Measurements from ENCODE around the gene ANO6.
"Not testable (repeated sequence)": the region's sequence is repeated elsewhere in the genome, so short reads cannot be mapped to it uniquely, and the experiment has no call there.

ANO6 gene

GRCh38 chr12:45232146-45232755 lies 16.4 kb downstream of the ANO6 start:
- H3K27ac ChIP-seq: peak overlapping the region; percentile 12; the same call in 1 of the 2 replicates
- TF ChIP-seq CTCF (IDR thresholded peaks at IDR 0.05): no peak
- no peak for TF ChIP-seq ZFX (IDR thresholded peaks at IDR 0.05; ENCODE audit: borderline replicate concordance)

- TF ChIP-seq CTCF (IDR thresholded peaks at IDR 0.05): no peak
- no peak for TF ChIP-seq ZFX (IDR thresholded peaks at IDR 0.05; ENCODE audit: borderline replicate concordance)
- peak overlapping the region; percentile 12; the same call in 1 of the 2 replicates for H3K27ac ChIP-seq
These were observed 17.0 kb downstream of the ANO6 start for GRCh38 chr12:45232756-45233372.

- no peak overlapping the region for H3K27ac ChIP-seq
- TF ChIP-seq ZFX (IDR thresholded peaks at IDR 0.05; ENCODE audit: borderline replicate concordance): no peak
- no peak for TF ChIP-seq CTCF (IDR thresholded peaks at IDR 0.05)
These were observed 18.4 kb downstream of the ANO6 start for GRCh38 chr12:45234139-45234865.

- TF ChIP-seq ZFX (IDR thresholded peaks at IDR 0.05; ENCODE audit: borderline replicate concordance): no peak
- no peak for TF ChIP-seq CTCF (IDR thresholded peaks at IDR 0.05)
- no peak overlapping the region for H3K27ac ChIP-seq
These were observed 19.5 kb downstream of the ANO6 start for GRCh38 chr12:45235087-45236025.

- not testable (repeated sequence) for H3K27ac ChIP-seq
These were observed 20.5 kb downstream of the ANO6 start for GRCh38 chr12:45236383-45236782.

GRCh38 chr12:45242180-45242579 lies 26.3 kb downstream of the ANO6 start:
- H3K27ac ChIP-seq: no peak overlapping the region

More at GRCh38 chr12:45242180-45242579, 26.3 kb downstream of the ANO6 start:
- TF ChIP-seq ZFX (IDR thresholded peaks at IDR 0.05; ENCODE audit: borderline replicate concordance) (no peak), CTCF (IDR thresholded peaks at IDR 0.05) (no peak)
